SU-DHL-6 (cell line): ENCODE measurements around the gene ZNF548.

Source experiments
- H2AFZ ChIP-seq: fragments of 200-600 bp; sonication (generic); 2 replicates; pipeline ENCODE4 v1.6.1; 2014; ENCODE audit warnings: low read depth, mild to moderate bottlenecking, moderate library complexity, mixed read lengths, antibody characterized with exemption, low read length; ENCODE audit not compliant: severe bottlenecking
- H3F3A ChIP-seq: fragments of 200-600 bp; shearing (Covaris generic); 2 replicates; pipeline ENCODE4 v1.6.0; 2016; ENCODE audit warnings: antibody characterized with exemption, mild to moderate bottlenecking; ENCODE audit not compliant: insufficient read depth
- H3K27ac ChIP-seq: fragments of 200-600 bp; sonication (generic); 2 replicates; pipeline ENCODE4 v1.5.1; 2016; ENCODE audit warnings: low read depth, mild to moderate bottlenecking, low read length, moderate library complexity, mixed read lengths
- H3K27me3 ChIP-seq: fragments of 200-600 bp; sonication (generic), shearing (Covaris generic); 2 replicates; pipeline ENCODE4 v1.6.0; 2014; ENCODE audit warnings: mild to moderate bottlenecking, low read length
- H3K36me3 ChIP-seq: fragments of 200-600 bp; sonication (generic); 2 replicates; pipeline ENCODE4 v1.6.1; 2014; ENCODE audit warnings: mild to moderate bottlenecking, low read length, mixed read lengths
- H3K4me2 ChIP-seq: fragments of 300-600, 200-600 bp; shearing (Covaris generic), sonication (generic); 2 replicates; pipeline ENCODE4 v1.6.0; 2014; ENCODE audit warnings: low read length, low read depth, mild to moderate bottlenecking; ENCODE audit not compliant: poor library complexity, severe bottlenecking
- H3K4me3 ChIP-seq: fragments of 200-600 bp; sonication (generic); 2 replicates; pipeline ENCODE4 v1.5.1; 2014; ENCODE audit warnings: antibody characterized with exemption, low read length, mild to moderate bottlenecking, mixed read lengths; ENCODE audit not compliant: insufficient read depth, poor library complexity, severe bottlenecking
- H3K79me2 ChIP-seq: fragments of 200-600 bp; sonication (generic); 2 replicates; pipeline ENCODE4 v1.6.1; 2014; ENCODE audit warnings: mild to moderate bottlenecking, low read length, moderate library complexity; ENCODE audit not compliant: insufficient read depth
- H3K9ac ChIP-seq: fragments of 200-600 bp; sonication (generic); 2 replicates; pipeline ENCODE4 v1.7.0; 2014; ENCODE audit warnings: mild to moderate bottlenecking, low read length
- H3K9me2 ChIP-seq: fragments of 200-600 bp; sonication (generic); replicated peaks from 2 replicates; pipeline ENCODE4 v1.6.1; 2014; ENCODE audit warnings: low read length; ENCODE audit not compliant: insufficient read depth
- H3K9me3 ChIP-seq: fragments of 200-600 bp; sonication (generic); 2 replicates; pipeline ENCODE4 v1.6.1; 2014; ENCODE audit warnings: low read length, mixed read lengths; ENCODE audit not compliant: insufficient read depth
- H4K20me1 ChIP-seq: fragments of 200-600 bp; sonication (generic); 2 replicates; pipeline ENCODE4 v1.6.1; 2014; ENCODE audit warnings: low read depth, mild to moderate bottlenecking, antibody characterized with exemption, low read length, moderate library complexity, mixed read lengths
- EZH2phosphoT487 ChIP-seq: fragments of 200-600 bp; sonication (generic), shearing (Covaris generic); conservative IDR thresholded peaks from 2 replicates; pipeline ENCODE4 v1.6.1; 2018; ENCODE audit warnings: mild to moderate bottlenecking, antibody characterized with exemption, low read length, moderate library complexity, mixed read lengths
- TF ChIP-seq, protein P1 (sequence below): fragments of 200-600 bp; sonication (generic); IDR thresholded peaks from one replicate; pipeline ENCODE4 v1.5.1; 2017; ENCODE audit warnings: antibody characterized with exemption, mild to moderate bottlenecking, low read length, moderate library complexity; ENCODE audit not compliant: insufficient read depth, poor library complexity, severe bottlenecking

ZNF548 gene

GRCh38 chr19:57389730-57390598, at the start of gene ZNF548:
ZNF548 (plus strand) TSS chr19:57389854; CDS start chr19:57390100, 246 bp downstream.
- Histone ChIP-seq H3K4me3 (peak within 1 kb of the TSS; percentile 72), H2AFZ (peak within 1 kb of the TSS; percentile 95), H3K27ac (peak within 1 kb of the TSS; percentile 53), H4K20me1 (no peaks in the 10 kb centered on the region), H3F3A (no peaks in the 10 kb centered on the region), H3K9ac (peak within 1 kb of the TSS; percentile 78), H3K9me2 (no peaks in the 10 kb centered on the region), H3K27me3 (no peaks in the 10 kb centered on the region), H3K36me3 (no peaks in the 10 kb centered on the region; the same call in 1 of the 2 replicates), H3K79me2 (peaks cover 45% of the 10 kb centered on the region), H3K9me3 (no peaks in the 10 kb centered on the region), H3K4me2 (peak within 1 kb of the TSS; percentile 87)
- TF ChIP-seq, protein P1, sequence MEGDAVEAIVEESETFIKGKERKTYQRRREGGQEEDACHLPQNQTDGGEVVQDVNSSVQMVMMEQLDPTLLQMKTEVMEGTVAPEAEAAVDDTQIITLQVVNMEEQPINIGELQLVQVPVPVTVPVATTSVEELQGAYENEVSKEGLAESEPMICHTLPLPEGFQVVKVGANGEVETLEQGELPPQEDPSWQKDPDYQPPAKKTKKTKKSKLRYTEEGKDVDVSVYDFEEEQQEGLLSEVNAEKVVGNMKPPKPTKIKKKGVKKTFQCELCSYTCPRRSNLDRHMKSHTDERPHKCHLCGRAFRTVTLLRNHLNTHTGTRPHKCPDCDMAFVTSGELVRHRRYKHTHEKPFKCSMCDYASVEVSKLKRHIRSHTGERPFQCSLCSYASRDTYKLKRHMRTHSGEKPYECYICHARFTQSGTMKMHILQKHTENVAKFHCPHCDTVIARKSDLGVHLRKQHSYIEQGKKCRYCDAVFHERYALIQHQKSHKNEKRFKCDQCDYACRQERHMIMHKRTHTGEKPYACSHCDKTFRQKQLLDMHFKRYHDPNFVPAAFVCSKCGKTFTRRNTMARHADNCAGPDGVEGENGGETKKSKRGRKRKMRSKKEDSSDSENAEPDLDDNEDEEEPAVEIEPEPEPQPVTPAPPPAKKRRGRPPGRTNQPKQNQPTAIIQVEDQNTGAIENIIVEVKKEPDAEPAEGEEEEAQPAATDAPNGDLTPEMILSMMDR, result no peak
- no peak for TF ChIP-seq EZH2phosphoT487

GRCh38 chr19:57342582-57342981, 47.1 kb upstream of the ZNF548 start:
- no peak overlapping the region for H3K4me2 ChIP-seq
- no peak overlapping the region for H3K9ac ChIP-seq
- no peaks in the 10 kb centered on the region for H3K27me3 ChIP-seq
- no peaks in the 10 kb centered on the region for H3K9me3 ChIP-seq
- no peaks in the 10 kb centered on the region for H3K36me3 ChIP-seq
- no peak overlapping the region for H3K4me3 ChIP-seq
- peaks cover 3% of the 10 kb centered on the region; the same call in 1 of the 2 replicates for H4K20me1 ChIP-seq
- H3K9me2 ChIP-seq, result no peaks in the 10 kb centered on the region
- H3K79me2 ChIP-seq, result no peaks in the 10 kb centered on the region
- TF ChIP-seq, protein P1, result no peak
- no peak for TF ChIP-seq EZH2phosphoT487
- H3K27ac ChIP-seq, result no peak overlapping the region
- H2AFZ ChIP-seq, result no peak overlapping the region
- no peaks in the 10 kb centered on the region for H3F3A ChIP-seq

GRCh38 chr19:57348136-57348535, 41.5 kb upstream of the ZNF548 start:
- TF ChIP-seq EZH2phosphoT487, result no peak
- H3K4me2 ChIP-seq, result no peak overlapping the region
- peaks cover 14% of the 10 kb centered on the region for H3K79me2 ChIP-seq
- no peaks in the 10 kb centered on the region for H3K9me3 ChIP-seq
- no peak overlapping the region for H3K4me3 ChIP-seq
- H2AFZ ChIP-seq, result no peak overlapping the region
- H3K27ac ChIP-seq, result no peak overlapping the region
- H3F3A ChIP-seq, result no peaks in the 10 kb centered on the region
- H3K27me3 ChIP-seq, result no peaks in the 10 kb centered on the region
- H4K20me1 ChIP-seq, result peaks cover 3% of the 10 kb centered on the region; the same call in 1 of the 2 replicates
- no peaks in the 10 kb centered on the region for H3K9me2 ChIP-seq
- H3K36me3 ChIP-seq, result no peaks in the 10 kb centered on the region
- no peak overlapping the region for H3K9ac ChIP-seq
